Smooth muscle cell (in vitro differentiated cells): Measurements from ENCODE around the gene FCAMR. TPM values are rescaled to one million over a fixed set of nuclear protein-coding genes. Genes with fewer than 3 reads are reported as not detected.

Experiments
- DNase-seq: peaks from one replicate; lab custom pipeline; 2025; ENCODE audit not compliant: unreplicated experiment; lab: John Stamatoyannopoulos, UW
- H2AFZ ChIP-seq: fragments of 200-600 bp; sonication (generic); 2 replicates; pipeline ENCODE4 v1.6.0; 2016; ENCODE audit warnings: antibody characterized with exemption, low read depth, mild to moderate bottlenecking
- H3F3A ChIP-seq: fragments of 200-600 bp; sonication (generic); 2 replicates; pipeline ENCODE4 v1.6.0; 2017; ENCODE audit warnings: antibody characterized with exemption, low read depth
- H3K27ac ChIP-seq: fragments of 200-600 bp; sonication (generic); 2 replicates; pipeline ENCODE4 v1.5.1; 2016; ENCODE audit warnings: low read depth, mild to moderate bottlenecking
- H3K27me3 ChIP-seq: fragments of 200-600 bp; sonication (generic); 2 replicates; pipeline ENCODE4 v1.6.1; 2016; ENCODE audit warnings: low read depth, mild to moderate bottlenecking
- H3K36me3 ChIP-seq: fragments of 200-600 bp; sonication (generic); 2 replicates; pipeline ENCODE4 v1.5.1; 2016; ENCODE audit warnings: low read depth
- H3K4me1 ChIP-seq: fragments of 200-600 bp; sonication (generic); 2 replicates; pipeline ENCODE4 v1.5.1; 2016; ENCODE audit warnings: low read depth
- H3K4me2 ChIP-seq: fragments of 200-600 bp; sonication (generic); 2 replicates; pipeline ENCODE4 v1.6.0; 2016; ENCODE audit warnings: mild to moderate bottlenecking
- H3K4me3 ChIP-seq: fragments of 200-600 bp; sonication (generic); 2 replicates; pipeline ENCODE4 v1.5.1; 2016; ENCODE audit warnings: mild to moderate bottlenecking
- H3K79me2 ChIP-seq: fragments of 200-600 bp; sonication (generic); 2 replicates; pipeline ENCODE4 v1.6.0; 2016; ENCODE audit warnings: low read depth, mild to moderate bottlenecking
- H3K9ac ChIP-seq: fragments of 200-600 bp; sonication (generic); 2 replicates; pipeline ENCODE4 v1.6.0; 2016; ENCODE audit warnings: low read depth
- H3K9me3 ChIP-seq: fragments of 200-600 bp; sonication (generic); replicated peaks from 2 replicates; pipeline ENCODE4 v1.5.1; 2016; ENCODE audit warnings: low read depth
- H4K20me1 ChIP-seq: fragments of 200-600 bp; sonication (generic); 2 replicates; pipeline ENCODE4 v1.6.0; 2016; ENCODE audit warnings: low read depth
- WGBS: methylation state at CpG from one replicate; pipeline ENCODE4 v1.1.7; 2016; ENCODE audit warnings: low lambda C conversion rate; 5-methylcytosine and 5-hydroxymethylcytosine counted together
- polyA plus RNA-seq: library from polyadenylated mRNA; unstranded; fragments of >200 nt; fragmentation: Nextera tagmentation; extraction: Ambion mirVana; gene quantifications from 2 replicates; pipeline ENCODE4 v1.2.1, GENCODE V29; 2016
- total RNA-seq: library from RNA; depleted of rRNA; stranded (reverse); fragments of >200 nt; gene quantifications from 2 replicates; pipeline ENCODE4 v1.2.3, GENCODE V29; 2014
- TF ChIP-seq, protein P1 (sequence below): fragments of 200-600 bp; sonication (generic); IDR thresholded peaks from 2 replicates; pipeline ENCODE4 v1.5.1; 2017; ENCODE audit warnings: borderline replicate concordance, mild to moderate bottlenecking, antibody characterized with exemption; ENCODE audit not compliant: insufficient read depth, poor library complexity, severe bottlenecking

FCAMR gene
- total and polyA plus RNA-seq, 2 experiments from 2014 or later: not detected

DNA sequence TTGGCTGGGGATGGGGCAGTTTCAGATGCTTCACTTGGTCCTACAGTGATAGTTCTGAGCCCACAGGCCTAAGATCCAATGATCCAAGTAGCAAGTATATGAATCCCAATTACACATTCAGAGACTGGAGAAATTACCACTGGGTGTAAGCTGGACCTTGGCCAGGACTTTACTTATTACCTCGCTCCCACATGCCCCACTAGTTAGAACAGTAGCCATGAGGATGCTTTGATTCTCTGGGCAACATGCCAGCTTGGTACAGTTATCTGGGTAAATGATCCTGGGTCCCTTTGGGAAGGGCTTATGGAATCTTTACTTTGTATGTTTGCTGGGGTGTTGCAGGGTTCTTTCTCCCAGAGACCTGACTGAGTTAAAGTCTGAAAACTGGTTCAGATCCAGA is 5.0 kb upstream of the FCAMR start:
- DNase-seq: no peak
- TF ChIP-seq, protein P1, sequence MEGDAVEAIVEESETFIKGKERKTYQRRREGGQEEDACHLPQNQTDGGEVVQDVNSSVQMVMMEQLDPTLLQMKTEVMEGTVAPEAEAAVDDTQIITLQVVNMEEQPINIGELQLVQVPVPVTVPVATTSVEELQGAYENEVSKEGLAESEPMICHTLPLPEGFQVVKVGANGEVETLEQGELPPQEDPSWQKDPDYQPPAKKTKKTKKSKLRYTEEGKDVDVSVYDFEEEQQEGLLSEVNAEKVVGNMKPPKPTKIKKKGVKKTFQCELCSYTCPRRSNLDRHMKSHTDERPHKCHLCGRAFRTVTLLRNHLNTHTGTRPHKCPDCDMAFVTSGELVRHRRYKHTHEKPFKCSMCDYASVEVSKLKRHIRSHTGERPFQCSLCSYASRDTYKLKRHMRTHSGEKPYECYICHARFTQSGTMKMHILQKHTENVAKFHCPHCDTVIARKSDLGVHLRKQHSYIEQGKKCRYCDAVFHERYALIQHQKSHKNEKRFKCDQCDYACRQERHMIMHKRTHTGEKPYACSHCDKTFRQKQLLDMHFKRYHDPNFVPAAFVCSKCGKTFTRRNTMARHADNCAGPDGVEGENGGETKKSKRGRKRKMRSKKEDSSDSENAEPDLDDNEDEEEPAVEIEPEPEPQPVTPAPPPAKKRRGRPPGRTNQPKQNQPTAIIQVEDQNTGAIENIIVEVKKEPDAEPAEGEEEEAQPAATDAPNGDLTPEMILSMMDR: no peak
- Histone ChIP-seq H3K27ac (no peak overlapping the region), H3K4me3 (no peak overlapping the region), H3K79me2 (no peaks in the 10 kb centered on the region), H3F3A (no peaks in the 10 kb centered on the region), H3K36me3 (no peaks in the 10 kb centered on the region), H4K20me1 (no peaks in the 10 kb centered on the region), H3K9me3 (no peaks in the 10 kb centered on the region), H3K9ac (no peak overlapping the region), H3K4me1 (no peaks in the 10 kb centered on the region), H3K27me3 (peaks cover 53% of the 10 kb centered on the region), H2AFZ (no peak overlapping the region), H3K4me2 (no peak overlapping the region)
- WGBS: 79% methylated on average over 1 of the region's 1 CpG

DNA sequence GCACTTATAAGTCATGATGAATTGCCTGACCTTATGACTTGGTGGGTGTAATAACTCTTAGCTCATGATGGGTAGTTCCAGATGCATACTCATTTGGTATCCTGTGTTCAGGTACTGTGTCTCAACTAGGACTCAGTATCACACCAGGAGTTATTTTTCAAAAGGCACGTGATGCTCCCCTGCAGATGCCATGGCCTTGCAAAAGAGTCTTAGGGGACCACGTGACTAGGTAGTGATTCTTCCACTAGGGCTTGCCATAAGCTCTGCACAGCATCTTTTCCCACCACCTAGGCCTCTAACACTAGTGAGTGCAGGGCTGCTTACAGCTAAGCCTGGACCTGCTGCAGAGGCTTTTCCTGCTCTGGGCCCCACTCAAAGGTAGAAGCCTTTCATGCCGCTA is 3.9 kb upstream of the FCAMR start:
- Histone ChIP-seq H2AFZ (no peak overlapping the region), H3K4me3 (no peak overlapping the region), H3K9me3 (no peaks in the 10 kb centered on the region), H3K9ac (no peak overlapping the region), H3K36me3 (no peaks in the 10 kb centered on the region), H4K20me1 (no peaks in the 10 kb centered on the region), H3K4me1 (no peaks in the 10 kb centered on the region), H3K27ac (no peak overlapping the region), H3K27me3 (peaks cover 65% of the 10 kb centered on the region), H3F3A (no peaks in the 10 kb centered on the region), H3K4me2 (no peak overlapping the region), H3K79me2 (no peaks in the 10 kb centered on the region)
- whole genome bisulfite sequencing: 89% methylated on average over 3 of the region's 3 CpGs
- DNase-seq: no peak
- TF ChIP-seq, protein P1: no peak

DNA sequence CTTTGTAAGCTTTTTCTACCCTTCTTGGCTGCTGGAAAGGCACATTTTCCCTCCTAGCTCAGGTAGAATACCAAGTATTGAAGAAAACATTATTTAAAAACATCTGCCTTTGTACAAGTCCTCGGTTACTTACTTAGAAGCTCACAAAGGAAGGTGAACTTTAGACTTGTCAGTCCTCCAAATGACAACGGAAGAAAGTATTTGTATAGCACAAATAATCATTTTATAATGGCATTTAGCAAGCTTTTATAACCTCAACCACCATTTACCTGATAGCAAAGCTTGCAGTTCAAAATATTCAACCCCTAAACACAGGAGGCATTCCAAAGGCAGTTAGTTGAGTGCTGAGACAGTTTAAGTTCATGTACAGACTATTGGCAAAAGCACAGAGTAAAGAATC is 2.5 kb upstream of the FCAMR start:
- Histone ChIP-seq H4K20me1 (no peaks in the 10 kb centered on the region), H3K27me3 (peaks cover 67% of the 10 kb centered on the region), H3K9me3 (no peaks in the 10 kb centered on the region), H3K4me1 (no peaks in the 10 kb centered on the region), H2AFZ (no peak overlapping the region), H3K79me2 (no peaks in the 10 kb centered on the region), H3K4me3 (no peak overlapping the region), H3K4me2 (no peak overlapping the region), H3F3A (no peaks in the 10 kb centered on the region), H3K36me3 (no peaks in the 10 kb centered on the region), H3K9ac (no peak overlapping the region), H3K27ac (no peak overlapping the region)
- DNase-seq: no peak
- TF ChIP-seq, protein P1: no peak
- 88% methylated on average over 2 of the region's 2 CpGs for WGBS

DNA sequence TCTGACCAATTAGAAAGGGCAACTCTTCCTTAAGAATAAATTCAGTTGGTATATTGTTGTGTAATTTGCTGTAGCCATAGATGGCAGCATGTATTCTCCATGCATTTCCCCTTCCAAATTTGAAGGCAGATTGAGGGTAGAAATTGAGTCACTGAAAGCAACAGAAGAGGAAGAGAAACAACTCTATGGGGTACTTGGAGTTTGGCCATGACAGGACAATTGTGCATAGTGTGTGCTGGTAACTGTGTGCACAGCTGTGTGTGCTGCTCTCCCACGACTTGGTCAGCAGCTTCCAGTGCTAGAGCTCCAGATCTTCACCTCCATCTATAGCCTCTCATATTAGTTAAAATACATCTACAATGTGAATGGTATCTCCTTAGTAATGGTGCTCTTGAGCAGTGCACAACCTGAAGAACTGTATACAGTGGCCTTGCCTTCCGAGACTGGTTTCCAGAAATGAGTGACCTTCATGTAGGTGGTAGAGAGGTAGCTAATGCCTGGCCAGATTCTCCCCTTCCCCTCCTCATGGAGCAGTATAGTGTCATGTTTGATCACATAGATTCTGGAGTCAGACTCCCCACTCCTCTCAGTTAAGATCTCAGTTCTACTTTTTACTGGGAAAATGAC is 882 bp upstream of the FCAMR start:
- Histone ChIP-seq H3K4me3 (no peak overlapping the region), H3K4me2 (no peak overlapping the region), H3K9ac (no peak overlapping the region), H4K20me1 (no peaks in the 10 kb centered on the region), H2AFZ (no peak overlapping the region), H3K27me3 (peaks cover 63% of the 10 kb centered on the region), H3K79me2 (no peaks in the 10 kb centered on the region), H3K36me3 (no peaks in the 10 kb centered on the region), H3K27ac (no peak overlapping the region), H3F3A (no peaks in the 10 kb centered on the region), H3K9me3 (no peaks in the 10 kb centered on the region), H3K4me1 (no peaks in the 10 kb centered on the region)
- TF ChIP-seq, protein P1: no peak
- no peak for DNase-seq
- 79% methylated on average over 2 of the region's 2 CpGs for WGBS
